GM19239 (cell line): Measurements from ENCODE around the gene SMIM36.
"Not testable (repeated sequence)": the region's sequence is repeated elsewhere in the genome, so short reads cannot be mapped to it uniquely, and the experiment has no call there.

ENCODE experiments used
- DNase-seq: peaks from one replicate; pipeline ENCODE4 v3.0.0; 2011; ENCODE audit warnings: low spot score; ENCODE audit not compliant: insufficient read length
- FAIRE-seq: peaks from 2 replicates; lab custom pipeline; 2011; peaks lifted over from hg19 to GRCh38; lab: Jason Lieb, UNC

SMIM36 gene

GRCh38 chr17:55418369-55419268 lies 92.6 kb downstream of the SMIM36 start:
- no peak for DNase-seq

GRCh38 chr17:55417411-55418268 lies 93.6 kb downstream of the SMIM36 start:
- DNase-seq (no peak), FAIRE-seq (no peak)

More at GRCh38 chr17:55418369-55419268, 92.6 kb downstream of the SMIM36 start:
- peak; percentile 77 for FAIRE-seq

- DNase-seq: no peak
- peak; percentile 60 for FAIRE-seq
Observed at GRCh38 chr17:55416470-55417052, 94.7 kb downstream of the SMIM36 start.

- no peak for DNase-seq
- FAIRE-seq: peak; percentile 37
Observed at GRCh38 chr17:55416000-55416399, 95.3 kb downstream of the SMIM36 start.

GRCh38 chr17:55414983-55415382 lies 96.3 kb downstream of the SMIM36 start:
- FAIRE-seq: no peak
- no peak for DNase-seq

GRCh38 chr17:55413825-55414489 lies 97.3 kb downstream of the SMIM36 start:
- no peak for FAIRE-seq

GRCh38 chr17:55411463-55411855 lies 99.8 kb downstream of the SMIM36 start:
- DNase-seq (no peak), FAIRE-seq (no peak)

More at GRCh38 chr17:55413825-55414489, 97.3 kb downstream of the SMIM36 start:
- no peak for DNase-seq

- no peak for FAIRE-seq
Observed at GRCh38 chr17:55410722-55411462, 100.4 kb downstream of the SMIM36 start.

GRCh38 chr17:55409030-55409800 lies 102.0 kb downstream of the SMIM36 start:
- no peak for FAIRE-seq
- no peak for DNase-seq

More at GRCh38 chr17:55410722-55411462, 100.4 kb downstream of the SMIM36 start:
- no peak for DNase-seq

- DNase-seq (no peak), FAIRE-seq (no peak)
Observed at GRCh38 chr17:55407641-55408566, 103.3 kb downstream of the SMIM36 start.

GRCh38 chr17:55405600-55405999 lies 105.7 kb downstream of the SMIM36 start:
- no peak for FAIRE-seq
- no peak for DNase-seq

- not testable (repeated sequence) for FAIRE-seq, DNase-seq
Observed at GRCh38 chr17:55404197-55404596, 107.1 kb downstream of the SMIM36 start.

GRCh38 chr17:55402374-55402773 lies 108.9 kb downstream of the SMIM36 start:
- no peak for DNase-seq
- no peak for FAIRE-seq
